GM12878 (cell line): ENCODE measurements around the gene MRPL2. TPM values are rescaled to one million over a fixed set of nuclear protein-coding genes. Genes with fewer than 3 reads are reported as not detected.

ENCODE experiments used
- ATAC-seq: fragments of 200-7000 bp; cut with Tn5 transposase; 3 replicates; pipeline ENCODE4 v1.9.1; 2020; ENCODE audit warnings: mild to moderate bottlenecking, moderate library complexity
- BruUV-seq: library from RNA; stranded (reverse); fragments of 400-500 nt; replicated peaks from 2 replicates; lab custom pipeline; 2021; lab: Mats Ljungman, UMichigan
- CTCF ChIA-PET: fragments of 300-600 bp; sonication (Branson Sonifier 250); formaldehyde crosslinking; extraction: SDS; loops from one replicate; lab custom pipeline; 2021; ENCODE audit warnings: inconsistent platforms; lab: Yijun Ruan, JAX
- POLR2A ChIA-PET: fragments of 350-600 bp; formaldehyde crosslinking; extraction: SDS; loops from one replicate; lab custom pipeline; 2021; ENCODE audit warnings: inconsistent platforms; lab: Charles Lee
- RAD21 ChIA-PET: fragments of 300-600 bp; sonication (Branson Sonifier 250); formaldehyde crosslinking; loops from one replicate; lab custom pipeline; 2023; ENCODE audit warnings: antibody characterized with exemption; ENCODE audit not compliant: unreplicated experiment; lab: Charles Lee
- SMC1A ChIA-PET: fragments of 300-600 bp; sonication (Branson Sonifier 250); formaldehyde crosslinking; loops from one replicate; lab custom pipeline; 2023; ENCODE audit not compliant: unreplicated experiment, uncharacterized antibody; lab: Charles Lee
- DNase-seq: peaks from one replicate; pipeline ENCODE4 v3.0.0-alpha.2; 2011; ENCODE audit warnings: low read depth, low spot score
- FAIRE-seq: peaks from 3 replicates; lab custom pipeline; 2011; peaks lifted over from hg19 to GRCh38; lab: Jason Lieb, UNC
- H2AFZ ChIP-seq: 2 replicates; pipeline ENCODE4 v1.6.0; 2011; ENCODE audit warnings: low read depth, low read length, control low read depth; ENCODE audit not compliant: control insufficient read depth
- H3K27ac ChIP-seq: 2 replicates; pipeline ENCODE4 v1.5.1; 2011; ENCODE audit warnings: control low read depth; ENCODE audit not compliant: control insufficient read depth, insufficient read depth
- H3K27me3 ChIP-seq, 2 experiments: replicated peaks in 1 of 2; 2 replicates each; pipeline versions ENCODE4 v1.6.0 to v1.6.1; 2011; ENCODE audit warnings: low read length in 1 of 2; ENCODE audit not compliant: control insufficient read depth in 2 of 2, insufficient read depth in 2 of 2
- H3K36me3 ChIP-seq, 2 experiments: 2 replicates each; pipeline ENCODE4 v1.5.1; 2011; ENCODE audit warnings: low read length in 1 of 2; ENCODE audit not compliant: control insufficient read depth in 2 of 2, insufficient read depth in 2 of 2
- H3K4me1 ChIP-seq: 2 replicates; pipeline ENCODE4 v1.6.1; 2011; ENCODE audit warnings: mild to moderate bottlenecking, low read length, moderate library complexity, mixed read lengths; ENCODE audit not compliant: control insufficient read depth, insufficient read depth
- H3K4me2 ChIP-seq: 2 replicates; pipeline ENCODE4 v1.6.0; 2011; ENCODE audit warnings: control low read depth; ENCODE audit not compliant: control insufficient read depth, insufficient read depth
- H3K4me3 ChIP-seq: fragments of 200-600 bp; sonication (generic); 2 replicates; pipeline ENCODE4 v1.5.1; 2016
- H3K79me2 ChIP-seq: 2 replicates; pipeline ENCODE4 v1.6.0; 2011; ENCODE audit warnings: low read length; ENCODE audit not compliant: control insufficient read depth, insufficient read depth
- H3K9ac ChIP-seq: 2 replicates; pipeline ENCODE4 v1.8.0; 2011; ENCODE audit warnings: low read length, control low read depth, mixed read lengths; ENCODE audit not compliant: control insufficient read depth, insufficient read depth
- H3K9me3 ChIP-seq: replicated peaks from 3 replicates; pipeline ENCODE4 v1.5.1; 2011; ENCODE audit warnings: mild to moderate bottlenecking, low read length; ENCODE audit not compliant: control insufficient read depth, insufficient read depth
- H4K20me1 ChIP-seq: 2 replicates; pipeline ENCODE4 v1.6.0; 2011; ENCODE audit not compliant: control insufficient read depth, insufficient read depth
- BHLHE40 ChIP-seq, 2 experiments: fragments of 450-650 bp in 1 of 2; IDR thresholded peaks; 2 replicates each; pipeline ENCODE4 v1.6.1; 2011 to 2017; ENCODE audit warnings: low read depth in 2 of 2, borderline replicate concordance in 1 of 2, improper control_type of control experiment in 1 of 2, low read length in 1 of 2, mild to moderate bottlenecking in 1 of 2
- CREM ChIP-seq: IDR thresholded peaks from 2 replicates; pipeline ENCODE4 v1.6.1; 2014; ENCODE audit warnings: antibody characterized with exemption, low read depth
- EED ChIP-seq: sonication (generic); IDR thresholded peaks from 2 replicates; pipeline ENCODE4 v1.6.1; 2016; ENCODE audit warnings: antibody characterized with exemption, low read depth
- FOS ChIP-seq: IDR thresholded peaks from 3 replicates; pipeline ENCODE4 v1.6.1; 2011; ENCODE audit warnings: borderline replicate concordance; ENCODE audit not compliant: insufficient read length; ENCODE audit errors: extremely low read depth
- NKRF ChIP-seq: fragments of 450-650 bp; conservative IDR thresholded peaks from 2 replicates; pipeline ENCODE4 v1.6.1; 2017; ENCODE audit warnings: mild to moderate bottlenecking, moderate library complexity
- POLR2A ChIP-seq: IDR thresholded peaks from 2 replicates; pipeline ENCODE4 v1.6.1; 2011; ENCODE audit warnings: low read depth, mild to moderate bottlenecking, low read length
- RBBP5 ChIP-seq: fragments of 200-600 bp; sonication (generic); conservative IDR thresholded peaks from 2 replicates; pipeline ENCODE4 v1.6.1; 2016
- SMC3 ChIP-seq: IDR thresholded peaks from 2 replicates; pipeline ENCODE4 v1.6.1; 2011; ENCODE audit warnings: low read length, improper control_type of control experiment, borderline replicate concordance
- TCF7 ChIP-seq: IDR thresholded peaks from 2 replicates; pipeline ENCODE4 v1.6.1; 2014; ENCODE audit warnings: antibody characterized with exemption, borderline replicate concordance
- ZBTB40 ChIP-seq: fragments of 450-650 bp; IDR thresholded peaks from 2 replicates; pipeline ENCODE4 v1.6.1; 2016; ENCODE audit warnings: mild to moderate bottlenecking, moderate library complexity, borderline replicate concordance
- WGBS: methylation state at CpG from one replicate; pipeline ENCODE4 v1.1.6; 2016; ENCODE audit warnings: low lambda C conversion rate; ENCODE audit not compliant: insufficient replicate concordance, insufficient coverage; ENCODE audit errors: missing lambda C conversion rate; 5-methylcytosine and 5-hydroxymethylcytosine counted together
- in situ Hi-C: fragments of 300-500 bp; cut with MboI; formaldehyde crosslinking; loops from 9 replicates; pipeline ENCODE4 v1.14.3; 2018; ENCODE audit warnings: mixed read lengths
- intact Hi-C: fragments of 100-400 bp; cut with micrococcal nuclease; formaldehyde crosslinking; loops from one replicate; pipeline ENCODE4 v1.14.2; 2022; ENCODE audit not compliant: unreplicated experiment
- polyA plus RNA-seq, 11 experiments: library from polyadenylated mRNA; depleted of rRNA in 4 of 11; unstranded in 6 of 11; stranded (reverse) in 5 of 11; fragments of >200 nt; fragmentation: Nextera tagmentation in 4 of 11; fragmentation: Illumina TruSeq in 1 of 11; extraction: Ambion mirVana in 4 of 11; extraction: Trizol in 1 of 11; gene quantifications; 1 replicate in 1 of 11; 2 replicates in 10 of 11; pipeline versions ENCODE4 v1.2.1 to v1.2.3, GENCODE V29; 2011 to 2016; ENCODE audit warnings: inconsistent platforms in 2 of 11, missing spikeins in 2 of 11, low read depth in 1 of 11
- total RNA-seq, 4 experiments: library from RNA; depleted of rRNA in 3 of 4; stranded (reverse); fragments of >200 nt in 3 of 4; fragmentation: Illumina TruSeq in 1 of 4; extraction: Trizol in 1 of 4; gene quantifications; 2 replicates each; pipeline versions ENCODE4 v1.2.1 to v1.2.3, GENCODE V29; 2013 to 2021

MRPL2 gene
- total and polyA plus RNA-seq, 10 of the 15 experiments (the other 5 are each of a cell fraction or from before 2014, with no cell fraction given) = 29.7 to 125 (median 50.2) TPM

DNA sequence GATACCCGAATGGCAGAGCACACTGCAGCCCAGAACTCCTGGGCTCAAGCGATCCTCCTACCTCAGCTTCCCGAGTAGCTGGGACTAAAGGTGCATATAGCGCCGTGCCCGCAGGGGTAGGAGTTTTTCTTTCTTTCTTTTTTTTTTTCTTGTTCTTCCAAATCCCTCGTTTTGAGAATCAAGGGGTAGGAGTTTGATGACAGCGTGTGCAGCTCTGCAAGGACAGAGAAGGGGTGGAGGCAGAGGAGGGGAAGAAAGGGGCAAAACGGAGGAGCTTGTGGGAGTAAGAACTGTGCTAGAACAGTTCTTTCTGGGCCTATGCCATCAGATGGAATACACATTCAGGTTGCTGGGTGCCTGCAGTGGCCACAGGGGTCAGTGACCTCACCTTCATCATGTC lies 22.5 kb downstream of the MRPL2 start (continued):
- TF ChIP-seq BHLHE40 (IDR thresholded peaks at IDR 0.05; ENCODE audit: borderline replicate concordance in 1 of 2, low read depth in 2 of 2, low read length in 1 of 2) (no peak), SMC3 (no peak)

DNA sequence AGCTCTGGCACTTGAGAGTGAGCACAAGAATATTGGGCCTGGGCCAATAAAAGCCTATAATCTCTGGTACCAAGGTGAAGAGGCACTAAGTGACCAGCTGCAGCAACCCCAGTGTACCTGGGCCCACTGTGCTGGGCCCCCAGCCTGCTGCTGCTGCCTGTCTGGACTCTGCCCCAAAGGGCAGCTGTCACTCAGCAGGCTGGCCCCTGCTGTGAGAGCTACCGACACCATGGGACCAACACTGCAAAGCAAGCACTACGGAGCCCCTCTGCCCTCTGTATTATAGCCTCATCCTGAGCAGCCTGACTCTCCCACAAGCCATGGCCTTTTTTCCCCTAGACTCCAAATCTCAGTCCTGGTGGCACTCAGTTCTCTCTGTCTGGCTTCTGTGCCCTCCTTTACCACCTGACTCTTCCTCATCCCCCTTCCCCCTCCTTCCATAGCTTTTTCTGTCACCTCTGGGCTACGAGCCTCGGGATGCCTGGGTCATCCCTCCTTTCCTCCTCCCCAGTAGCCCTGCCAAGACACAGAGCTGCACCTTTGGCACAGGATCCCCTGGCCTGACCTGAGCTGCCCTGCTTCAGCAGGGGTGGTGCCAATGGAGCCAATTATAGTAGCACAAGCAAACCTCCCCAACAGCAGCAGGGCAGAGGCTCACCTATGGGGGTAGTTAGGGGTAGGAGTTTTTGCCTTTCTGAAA lies 23.6 kb downstream of the MRPL2 start:
- TF ChIP-seq POLR2A (peak; percentile 24; the same call in 1 of the 2 replicates), EED (no peak)
- SMC1A ChIA-PET = no interaction called here
- Histone ChIP-seq H3K4me1 (no peaks in the 10 kb centered on the region), H3K27ac (no peak overlapping the region), H3K27me3 (no peaks in the 10 kb centered on the region), H3K36me3 (peaks cover 11 to 12% of the 10 kb centered on the region in 2 experiments), H2AFZ (no peak overlapping the region), H3K4me2 (no peak overlapping the region), H3K4me3 (no peak overlapping the region), H3K79me2 (no peaks in the 10 kb centered on the region), H3K9ac (no peak overlapping the region), H3K9me3 (no peaks in the 10 kb centered on the region), H4K20me1 (no peaks in the 10 kb centered on the region)
- no TSS peak for BruUV-seq
- intact Hi-C loops = no loop called here
- POLR2A ChIA-PET = no interaction called here
- 96% methylated on average over 4 of the region's 4 CpGs for WGBS
- RAD21 ChIA-PET = no interaction called here
- no peak for FAIRE-seq
- ATAC-seq = no peak
- CTCF ChIA-PET = interaction anchor here (0.7 kb wide), 1 partner anchor 107 kb away, joined by 3 read pairs; no protein-coding TSS in a partner anchor
- no peak for DNase-seq
- in situ Hi-C loops = no loop called here

DNA sequence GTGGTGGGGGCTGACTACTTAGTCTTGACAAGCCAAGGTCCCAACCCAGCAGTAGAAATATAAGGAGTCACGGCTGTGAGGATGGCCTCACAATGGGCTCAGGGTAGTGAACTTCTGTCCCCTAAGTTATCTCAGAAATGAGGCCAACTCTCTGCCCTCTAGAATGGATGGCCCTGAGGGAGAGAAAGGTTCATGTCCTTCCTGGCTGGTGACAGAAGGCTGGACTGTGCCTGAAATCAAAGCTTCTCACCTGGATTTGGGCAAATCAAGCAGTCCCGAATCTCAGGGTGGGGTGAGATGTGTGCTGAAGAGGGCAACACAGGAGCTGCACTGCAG lies 25.1 kb downstream of the MRPL2 start:
- DNase-seq = no peak
- RAD21 ChIA-PET = no interaction called here
- TF ChIP-seq TCF7 (no peak), ZBTB40 (no peak), CREM (no peak), NKRF (no peak), RBBP5 (no peak), FOS (no peak)

More for the DNA sequence above, 25.1 kb downstream of the MRPL2 start:
- no peaks in the 10 kb centered on the region for H4K20me1 ChIP-seq
- ChIA-PET SMC1A (no interaction called here), CTCF (no interaction called here), POLR2A (interaction anchor here (0.6 kb wide), 1 partner anchor 243 kb away, joined by 3 read pairs; no protein-coding TSS in a partner anchor)
- no peak overlapping the region for H2AFZ ChIP-seq
- intact Hi-C loops = no loop called here
- H3K27ac ChIP-seq = no peak overlapping the region
- no peak overlapping the region for H3K9ac ChIP-seq
- ATAC-seq (no peak), FAIRE-seq (no peak)
- no peak overlapping the region for H3K4me3 ChIP-seq
- in situ Hi-C loops = no loop called here
- H3K4me2 ChIP-seq = no peak overlapping the region
- no peaks in the 10 kb centered on the region for H3K9me3 ChIP-seq
- no TSS peak for BruUV-seq
- H3K79me2 ChIP-seq = no peaks in the 10 kb centered on the region
- 67% methylated on average over 2 of the region's 2 CpGs for WGBS
- no peaks in the 10 kb centered on the region for H3K27me3 ChIP-seq
- H3K36me3 ChIP-seq = peaks cover 13 to 21% of the 10 kb centered on the region in 2 experiments
- H3K4me1 ChIP-seq = no peaks in the 10 kb centered on the region
